CD14-positive monocyte (primary cell): ENCODE results near the gene VAMP4. TPM values are rescaled to one million over a fixed set of nuclear protein-coding genes. Genes with fewer than 3 reads are reported as not detected.

Experiments used
- DNase-seq, 3 donors: peaks; one replicate each; pipeline ENCODE4 v3.0.0-alpha.2; 2011 to 2022
- H2AFZ ChIP-seq: 2 replicates; pipeline ENCODE4 v1.6.0; 2012; ENCODE audit warnings: mild to moderate bottlenecking, low read depth, low read length, inconsistent platforms; ENCODE audit not compliant: insufficient read depth, poor library complexity, severe bottlenecking
- H3K27ac ChIP-seq, 2 donors: 1 replicate in 1 of 2; 2 replicates in 1 of 2; pipeline ENCODE4 v1.5.1; 2012 to 2013; ENCODE audit warnings: low read length in 2 of 2, control low read depth in 1 of 2, inconsistent platforms in 1 of 2, low read depth in 1 of 2, mild to moderate bottlenecking in 1 of 2
- H3K27me3 ChIP-seq, 2 donors: one replicate each; pipeline versions ENCODE4 v1.6.0 to v1.6.1; 2011 to 2013; ENCODE audit warnings: low read length in 2 of 2; ENCODE audit not compliant: control insufficient read depth in 2 of 2, insufficient read depth in 2 of 2
- H3K36me3 ChIP-seq, 2 donors: replicated peaks in 1 of 2; 1 replicate in 1 of 2; 2 replicates in 1 of 2; pipeline versions ENCODE4 v1.5.1 to v1.6.1; 2012 to 2013; ENCODE audit warnings: low read length in 2 of 2, control low read depth in 1 of 2, inconsistent platforms in 1 of 2, mild to moderate bottlenecking in 1 of 2; ENCODE audit not compliant: insufficient read depth in 2 of 2, control insufficient read depth in 1 of 2
- H3K4me1 ChIP-seq, 2 donors: 1 replicate in 1 of 2; 2 replicates in 1 of 2; pipeline versions ENCODE4 v1.5.1 to v1.6.1; 2012 to 2013; ENCODE audit warnings: low read length in 2 of 2, control low read depth in 1 of 2, inconsistent platforms in 1 of 2, mild to moderate bottlenecking in 1 of 2, moderate library complexity in 1 of 2; ENCODE audit not compliant: insufficient read depth in 2 of 2, control insufficient read depth in 1 of 2
- H3K4me2 ChIP-seq: replicated peaks from 2 replicates; pipeline ENCODE3; 2012; ENCODE audit warnings: low read length, moderate library complexity, mild to moderate bottlenecking; ENCODE audit not compliant: poor library complexity, severe bottlenecking; ENCODE audit errors: extremely low read depth
- H3K4me3 ChIP-seq, 3 experiments: fragments of 200-600 bp in 1 of 3; sonication (generic) in 1 of 3; replicated peaks in 1 of 3; 1 replicate in 2 of 3; 2 replicates in 1 of 3; pipeline ENCODE4 v1.5.1; 2011 to 2013; ENCODE audit warnings: low read length in 3 of 3, mild to moderate bottlenecking in 3 of 3, control low read depth in 2 of 3, low read depth in 2 of 3, inconsistent platforms in 1 of 3, moderate library complexity in 1 of 3
- H3K79me2 ChIP-seq: 2 replicates; pipeline ENCODE4 v1.6.0; 2012; ENCODE audit warnings: mild to moderate bottlenecking, control low read depth, inconsistent platforms, low read length, moderate library complexity; ENCODE audit not compliant: insufficient read depth
- H3K9ac ChIP-seq: 2 replicates; pipeline ENCODE4 v1.6.0; 2017; ENCODE audit warnings: low read length, mild to moderate bottlenecking; ENCODE audit not compliant: insufficient read depth, poor library complexity, severe bottlenecking
- H3K9me3 ChIP-seq, 2 donors: replicated peaks in 1 of 2; 1 replicate in 1 of 2; 2 replicates in 1 of 2; pipeline versions ENCODE4 v1.5.1 to v1.6.1; 2012 to 2013; ENCODE audit warnings: low read length in 2 of 2, control low read depth in 1 of 2; ENCODE audit not compliant: control insufficient read depth in 1 of 2, insufficient read depth in 1 of 2
- H4K20me1 ChIP-seq: 2 replicates; pipeline ENCODE4 v1.6.0; 2012; ENCODE audit warnings: mild to moderate bottlenecking, low read length, control low read depth, moderate library complexity; ENCODE audit not compliant: insufficient read depth
- H3K27ac Mint-ChIP-seq, 7 donors: one replicate each; pipeline ENCODE4 v1.8.0; 2020; ENCODE audit warnings: mild to moderate bottlenecking in 7 of 7, mixed read lengths in 7 of 7, moderate library complexity in 6 of 7, inconsistent platforms in 2 of 7
- H3K27me3 Mint-ChIP-seq, 3 donors: one replicate each; pipeline ENCODE4 v1.8.0; 2021 to 2022; ENCODE audit warnings: low read depth in 3 of 3, mild to moderate bottlenecking in 3 of 3, mixed read lengths in 3 of 3, moderate library complexity in 3 of 3, inconsistent platforms in 1 of 3
- H3K36me3 Mint-ChIP-seq, 2 donors: one replicate each; pipeline ENCODE4 v1.8.0; 2020; ENCODE audit warnings: mixed read lengths in 2 of 2, inconsistent platforms in 1 of 2, mild to moderate bottlenecking in 1 of 2
- H3K4me1 Mint-ChIP-seq: one replicate; pipeline ENCODE4 v1.8.0; 2020; ENCODE audit warnings: mild to moderate bottlenecking, mixed read lengths
- H3K4me3 Mint-ChIP-seq, 2 donors: one replicate each; pipeline ENCODE4 v1.8.0; 2020; ENCODE audit warnings: mild to moderate bottlenecking in 2 of 2, mixed read lengths in 2 of 2, moderate library complexity in 1 of 2
- H3K9me3 Mint-ChIP-seq, 7 donors: one replicate each; pipeline ENCODE4 v1.8.0; 2020 to 2022; ENCODE audit warnings: mixed read lengths in 7 of 7, mild to moderate bottlenecking in 6 of 7, moderate library complexity in 6 of 7, inconsistent platforms in 2 of 7
- WGBS: methylation state at CpG from one replicate; pipeline ENCODE4 v1.1.5; 2013; ENCODE audit warnings: missing lambda C conversion rate; ENCODE audit not compliant: insufficient coverage; 5-methylcytosine and 5-hydroxymethylcytosine counted together
- intact Hi-C, 2 donors: fragments of 100-400 bp; cut with micrococcal nuclease; formaldehyde crosslinking; loops; one replicate each; pipeline versions ENCODE4 v1.15.0 to v1.15.1; 2023
- polyA plus RNA-seq, 3 donors: library from polyadenylated mRNA; depleted of rRNA in 1 of 3; unstranded in 2 of 3; stranded (reverse) in 1 of 3; fragments of 300-500 nt in 2 of 3; fragments of >200 nt in 1 of 3; fragmentation: Illumina TruSeq in 2 of 3; gene quantifications; 1 replicate in 2 of 3; 2 replicates in 1 of 3; pipeline ENCODE4 v1.2.3, GENCODE V29; 2012 to 2021
- TF ChIP-seq, protein P1 (sequence below): fragments of 200-600 bp; IDR thresholded peaks from one replicate; pipeline ENCODE4 v1.8.0; 2022; ENCODE audit warnings: antibody characterized with exemption, mild to moderate bottlenecking

Gene VAMP4
- polyA plus RNA-seq, 3 donors = 13.3 to 19.5 (median 18.8) TPM

GRCh38 chr1:171743081-171743870 lies 1.4 kb upstream of the VAMP4 start:
- Histone ChIP-seq H3K9ac (peak overlapping the region; percentile 93), H3K36me3 (peaks cover under 1 to 4% of the 10 kb centered on the region in 2 donors), H3K4me2 (peak overlapping the region; percentile 81), H3K4me3 (peak overlapping the region; percentile 93 to 99 (median 96)), H3K27me3 (no peaks in the 10 kb centered on the region), H3K4me1 (peaks cover 56 to 67% of the 10 kb centered on the region in 2 donors), H2AFZ (peak overlapping the region; percentile 99), H4K20me1 (peaks cover 5% of the 10 kb centered on the region), H3K79me2 (peaks cover 46% of the 10 kb centered on the region), H3K27ac (peak overlapping the region; percentile 45 to 96), H3K9me3 (no peaks in the 10 kb centered on the region)
- Mint-ChIP-seq H3K9me3 (no peaks in the 10 kb centered on the region), H3K4me1 (peaks cover 58% of the 10 kb centered on the region), H3K4me3 (peak overlapping the region; percentile 98 to 99), H3K27me3 (peaks cover 0 to 2% (median 0%) of the 10 kb centered on the region in 3 donors), H3K27ac (peak overlapping the region; percentile 98 to 100 (median 99)), H3K36me3 (peaks cover under 1 to 4% of the 10 kb centered on the region in 2 donors)
- WGBS = 28% methylated on average over 2 of the region's 8 CpGs
- peak; percentile 65 to 86 (median 78) for DNase-seq
- TF ChIP-seq, protein P1, sequence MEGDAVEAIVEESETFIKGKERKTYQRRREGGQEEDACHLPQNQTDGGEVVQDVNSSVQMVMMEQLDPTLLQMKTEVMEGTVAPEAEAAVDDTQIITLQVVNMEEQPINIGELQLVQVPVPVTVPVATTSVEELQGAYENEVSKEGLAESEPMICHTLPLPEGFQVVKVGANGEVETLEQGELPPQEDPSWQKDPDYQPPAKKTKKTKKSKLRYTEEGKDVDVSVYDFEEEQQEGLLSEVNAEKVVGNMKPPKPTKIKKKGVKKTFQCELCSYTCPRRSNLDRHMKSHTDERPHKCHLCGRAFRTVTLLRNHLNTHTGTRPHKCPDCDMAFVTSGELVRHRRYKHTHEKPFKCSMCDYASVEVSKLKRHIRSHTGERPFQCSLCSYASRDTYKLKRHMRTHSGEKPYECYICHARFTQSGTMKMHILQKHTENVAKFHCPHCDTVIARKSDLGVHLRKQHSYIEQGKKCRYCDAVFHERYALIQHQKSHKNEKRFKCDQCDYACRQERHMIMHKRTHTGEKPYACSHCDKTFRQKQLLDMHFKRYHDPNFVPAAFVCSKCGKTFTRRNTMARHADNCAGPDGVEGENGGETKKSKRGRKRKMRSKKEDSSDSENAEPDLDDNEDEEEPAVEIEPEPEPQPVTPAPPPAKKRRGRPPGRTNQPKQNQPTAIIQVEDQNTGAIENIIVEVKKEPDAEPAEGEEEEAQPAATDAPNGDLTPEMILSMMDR = no peak
- intact Hi-C loops = loop anchor here (1.0 to 5.0 kb wide), 3 partner anchors 38 to 256 kb away; partner anchors contain the start of genes METTL13 (in 2 of the 2) and PRRC2C (in 1 of the 2)

DNA sequence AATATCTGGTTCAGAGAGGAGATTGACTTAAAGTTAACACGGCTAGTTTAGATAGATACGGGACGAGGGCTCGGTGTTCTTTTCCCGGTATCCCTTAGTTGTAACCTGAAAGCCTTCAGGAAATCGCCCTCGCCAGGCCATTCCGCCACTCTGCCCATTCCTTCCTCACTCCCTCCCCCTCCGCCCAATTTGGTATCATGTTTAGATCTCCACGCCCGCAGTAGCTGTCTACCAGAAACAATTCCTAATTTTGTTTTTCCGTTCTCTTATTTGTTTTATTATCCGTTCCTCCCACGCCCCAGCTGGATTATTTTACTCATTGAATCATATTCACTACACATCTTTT lies 685 bp upstream of the VAMP4 start:
- 0% methylated on average over 11 of the region's 14 CpGs for WGBS
- peaks cover 58% of the 10 kb centered on the region for H3K4me1 Mint-ChIP-seq

More for the DNA sequence above, 685 bp upstream of the VAMP4 start:
- peak overlapping the region; percentile 98 to 99 for H3K4me3 Mint-ChIP-seq
- Histone ChIP-seq H3K9me3 (no peaks in the 10 kb centered on the region), H2AFZ (peak overlapping the region; percentile 99), H3K4me3 (peak overlapping the region; percentile 93 to 99 (median 96)), H3K27ac (peak overlapping the region; percentile 96), H3K9ac (peak overlapping the region; percentile 93), H3K4me1 (peaks cover 56 to 67% of the 10 kb centered on the region in 2 donors), H4K20me1 (peaks cover 5% of the 10 kb centered on the region), H3K4me2 (peak overlapping the region; percentile 81), H3K27me3 (no peaks in the 10 kb centered on the region), H3K79me2 (peaks cover 51% of the 10 kb centered on the region), H3K36me3 (peaks cover 5 to 11% of the 10 kb centered on the region in 2 donors)
- peaks cover 0 to 2% (median 0%) of the 10 kb centered on the region in 3 donors for H3K27me3 Mint-ChIP-seq
- no peaks in the 10 kb centered on the region for H3K9me3 Mint-ChIP-seq
- TF ChIP-seq, protein P1 = no peak
- intact Hi-C loops = loop anchor here (5.0 kb wide), 2 partner anchors 40 to 255 kb away; partner anchors contain the start of genes METTL13 (in 1 of the 2) and PRRC2C (in 1 of the 2)
- peak in 1 of 3 donors; percentile 30 for DNase-seq
- peak overlapping the region; percentile 98 to 100 (median 99) for H3K27ac Mint-ChIP-seq
- H3K36me3 Mint-ChIP-seq = peaks cover 4 to 8% of the 10 kb centered on the region in 2 donors
